ENCODE data around the gene SLC43A1.

The SLC43A1 gene

DNA sequence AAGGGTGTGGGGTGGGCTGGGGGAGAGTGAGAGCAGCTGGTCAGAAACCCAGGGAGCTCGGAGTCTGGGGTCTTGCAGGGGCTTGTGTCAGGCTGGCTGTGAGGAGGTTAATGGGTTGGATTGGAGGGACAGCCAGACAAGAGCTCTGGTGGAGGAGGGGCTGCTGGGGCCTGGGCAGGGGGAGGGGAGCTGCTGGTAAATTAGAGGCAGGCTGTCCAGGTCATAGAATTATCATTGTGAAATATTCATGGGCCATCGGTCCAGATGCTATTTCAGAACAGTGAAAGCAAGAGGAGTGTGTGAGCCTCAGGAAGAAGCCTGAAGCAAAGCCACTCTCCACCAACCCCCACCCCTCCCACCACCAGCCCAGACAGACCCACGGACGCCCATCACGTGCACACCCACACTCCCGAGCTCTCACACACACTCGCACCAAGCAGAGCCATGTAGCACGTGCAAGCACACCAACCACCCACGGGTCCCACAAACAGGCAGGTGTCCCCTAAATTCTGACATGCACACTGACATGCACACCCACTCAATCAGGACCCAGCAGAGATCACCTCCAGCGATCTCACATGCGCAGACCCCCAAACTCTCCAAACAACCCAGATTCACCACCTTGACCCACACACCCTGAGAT is 36.4 kb downstream of the SLC43A1 start:
- DNase-seq, result no peak

- DNase-seq, result no peak
Measured at GRCh38 chr11:57477507-57478189, 37.9 kb downstream of the SLC43A1 start.

- no peak for DNase-seq
Measured at GRCh38 chr11:57476757-57477506, 38.6 kb downstream of the SLC43A1 start.

- no peak for DNase-seq
Measured at GRCh38 chr11:57476047-57476756, 39.3 kb downstream of the SLC43A1 start.

GRCh38 chr11:57475671-57476046 is 39.8 kb downstream of the SLC43A1 start:
- no peak for DNase-seq

DNA sequence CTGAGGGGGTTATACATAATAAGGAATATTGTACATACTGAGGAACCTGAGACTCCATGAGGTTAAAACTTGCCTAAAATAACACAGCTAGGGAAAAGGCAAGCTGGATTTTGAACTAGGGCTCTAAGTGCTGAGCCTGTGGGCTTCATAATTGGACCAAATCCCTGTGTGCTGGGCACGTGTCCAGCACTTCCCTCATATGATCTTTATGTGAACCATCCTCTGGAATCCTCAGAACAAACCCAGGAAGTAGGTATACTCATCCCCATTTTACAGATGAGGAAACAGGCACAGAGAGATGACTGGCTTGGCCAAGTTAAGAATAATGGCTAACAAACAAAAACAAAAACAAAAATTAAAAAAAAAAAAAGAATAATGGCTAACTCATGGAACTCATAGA is 40.3 kb downstream of the SLC43A1 start:
- DNase-seq, result no peak

DNA sequence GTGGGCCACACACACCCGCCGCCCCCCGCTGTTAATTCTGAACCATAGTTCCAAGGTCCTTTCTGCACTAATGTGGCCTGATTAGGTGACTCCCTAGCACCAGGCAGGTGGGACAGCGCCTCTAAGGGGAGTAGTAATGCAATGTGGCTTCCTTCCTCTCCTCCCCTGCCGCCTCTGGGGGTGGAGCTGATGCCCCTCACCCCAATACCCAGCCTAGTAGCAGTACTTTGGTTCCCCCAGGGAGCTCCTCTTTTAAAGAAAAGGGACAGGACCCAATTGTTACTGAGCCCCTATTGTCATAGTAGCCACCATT is 40.7 kb downstream of the SLC43A1 start:
- DNase-seq, result no peak

DNA sequence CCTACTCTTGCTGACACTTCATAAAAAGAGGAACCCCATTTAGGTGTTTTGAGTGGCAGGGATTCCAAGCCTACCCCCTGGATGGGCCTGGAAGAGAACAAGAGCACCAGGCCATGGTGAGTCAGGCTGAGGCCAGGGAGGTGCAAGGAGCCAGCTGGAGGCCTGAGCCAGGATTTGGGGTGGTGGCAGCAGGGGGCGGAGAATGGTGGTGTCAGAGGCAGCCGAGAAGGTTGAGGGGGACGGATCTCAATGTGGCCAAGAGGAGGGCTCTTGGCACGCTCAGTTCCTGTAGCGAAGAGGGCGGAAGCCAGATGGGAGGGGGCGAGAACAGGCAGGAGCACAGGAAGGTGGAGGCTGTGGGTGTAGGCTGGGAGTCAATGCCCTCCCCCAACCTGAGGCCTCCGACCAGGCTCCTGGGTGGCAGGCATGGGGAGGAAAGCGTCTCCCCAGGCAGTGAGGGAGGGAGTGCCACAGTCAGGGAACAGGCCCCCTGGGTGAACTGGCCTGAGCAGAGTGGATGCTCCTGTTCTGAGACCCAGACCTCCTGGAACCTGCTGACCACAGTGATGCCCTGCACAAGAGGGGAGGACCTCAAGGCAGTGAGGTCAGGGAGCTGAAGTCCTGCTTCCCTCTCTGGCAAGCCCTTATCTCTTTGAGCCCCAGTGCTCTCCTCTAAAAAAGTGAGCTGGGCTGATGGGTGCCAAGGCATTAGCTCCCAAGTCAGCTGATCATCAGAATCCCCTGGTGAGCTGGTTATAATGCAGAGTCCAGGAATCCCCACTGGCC is 41.3 kb downstream of the SLC43A1 start:
- no peak for DNase-seq

- no peak for DNase-seq
Measured at GRCh38 chr11:57473285-57473841, 42.1 kb downstream of the SLC43A1 start.

DNA sequence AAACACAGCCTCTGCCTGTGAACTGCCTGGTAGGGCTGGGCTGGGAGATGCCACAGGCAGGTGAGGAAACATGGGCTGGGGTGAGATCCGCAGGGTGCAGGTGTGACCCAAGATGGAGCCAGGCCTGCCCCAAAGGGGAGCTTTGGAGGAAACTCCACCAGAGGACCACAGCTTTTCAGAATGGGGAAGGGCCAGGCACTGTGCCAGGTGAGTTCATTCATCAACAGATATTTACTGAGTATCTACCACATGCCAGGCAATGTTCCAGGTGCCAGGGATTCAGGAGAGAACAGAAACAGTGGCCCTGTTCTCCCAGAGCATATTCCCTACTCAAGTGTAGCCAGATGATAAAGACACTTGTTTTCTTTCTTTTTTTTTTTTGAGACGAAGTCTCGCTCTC is 44.0 kb downstream of the SLC43A1 start:
- no peak for DNase-seq

- no peak for DNase-seq
Measured at GRCh38 chr11:57469268-57469667, 46.2 kb downstream of the SLC43A1 start.

- DNase-seq, result no peak
Measured at GRCh38 chr11:57468276-57468675, 47.2 kb downstream of the SLC43A1 start.

GRCh38 chr11:57467508-57468157 is 47.9 kb downstream of the SLC43A1 start:
- no peak for DNase-seq

DNA sequence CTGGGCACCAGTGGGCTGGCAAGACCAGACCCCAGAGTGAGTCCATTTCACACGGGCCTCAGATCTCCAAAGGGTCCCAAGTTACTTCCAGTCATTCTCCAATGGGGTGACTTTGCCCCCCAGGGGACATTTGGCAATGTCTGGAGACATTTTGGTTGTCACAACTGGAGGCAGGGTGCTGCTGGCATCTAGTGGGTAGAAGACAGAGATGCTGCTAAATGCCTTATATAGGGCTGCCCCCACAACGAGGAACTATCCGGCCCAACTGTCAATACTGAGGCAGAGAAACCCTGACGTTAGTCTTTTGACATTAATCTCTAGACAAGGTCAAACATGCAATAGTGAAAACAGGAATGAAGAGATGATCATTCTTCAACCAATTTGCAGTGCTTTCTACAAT is 48.8 kb downstream of the SLC43A1 start:
- DNase-seq, result no peak

GRCh38 chr11:57464539-57465181 is 50.8 kb downstream of the SLC43A1 start:
- no peak for DNase-seq

GRCh38 chr11:57463671-57464538 is 51.6 kb downstream of the SLC43A1 start:
- no peak for DNase-seq

DNA sequence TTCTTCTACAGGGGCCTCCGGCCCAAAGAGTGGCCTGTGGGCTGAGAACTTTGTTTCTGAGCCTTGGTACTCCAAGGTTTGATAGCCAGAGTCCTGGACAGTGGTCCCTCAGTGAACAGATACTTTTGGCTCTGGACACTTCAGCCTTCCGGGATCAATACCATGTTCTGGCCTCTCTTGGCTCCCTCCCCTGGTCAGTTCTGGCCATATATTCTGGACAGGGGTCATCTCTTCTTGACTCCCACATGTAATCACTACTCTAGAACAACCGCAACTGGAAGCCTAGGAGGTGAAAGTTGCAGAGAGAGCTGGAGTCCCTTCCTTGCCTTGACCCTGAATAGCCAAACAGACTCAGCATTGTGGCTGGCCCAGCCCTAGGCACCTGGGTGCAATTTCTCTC is 52.9 kb downstream of the SLC43A1 start:
- no peak for DNase-seq

GRCh38 chr11:57461841-57462489 is 53.5 kb downstream of the SLC43A1 start:
- no peak for DNase-seq

All from hippocampal formation (tissue), 2 donors.